Fibroblast of upper back skin (primary cell): ENCODE results near the gene RIPK4.
A peak's percentile ranks its signal among the peaks of the same experiment; 100 is the strongest.
"Not testable (repeated sequence)": the region's sequence is repeated elsewhere in the genome, so short reads cannot be mapped to it uniquely, and the experiment has no call there.

Experiments used
- DNase-seq: peaks from one replicate; pipeline ENCODE4 v3.0.0-alpha.2; 2013

Gene RIPK4

DNA sequence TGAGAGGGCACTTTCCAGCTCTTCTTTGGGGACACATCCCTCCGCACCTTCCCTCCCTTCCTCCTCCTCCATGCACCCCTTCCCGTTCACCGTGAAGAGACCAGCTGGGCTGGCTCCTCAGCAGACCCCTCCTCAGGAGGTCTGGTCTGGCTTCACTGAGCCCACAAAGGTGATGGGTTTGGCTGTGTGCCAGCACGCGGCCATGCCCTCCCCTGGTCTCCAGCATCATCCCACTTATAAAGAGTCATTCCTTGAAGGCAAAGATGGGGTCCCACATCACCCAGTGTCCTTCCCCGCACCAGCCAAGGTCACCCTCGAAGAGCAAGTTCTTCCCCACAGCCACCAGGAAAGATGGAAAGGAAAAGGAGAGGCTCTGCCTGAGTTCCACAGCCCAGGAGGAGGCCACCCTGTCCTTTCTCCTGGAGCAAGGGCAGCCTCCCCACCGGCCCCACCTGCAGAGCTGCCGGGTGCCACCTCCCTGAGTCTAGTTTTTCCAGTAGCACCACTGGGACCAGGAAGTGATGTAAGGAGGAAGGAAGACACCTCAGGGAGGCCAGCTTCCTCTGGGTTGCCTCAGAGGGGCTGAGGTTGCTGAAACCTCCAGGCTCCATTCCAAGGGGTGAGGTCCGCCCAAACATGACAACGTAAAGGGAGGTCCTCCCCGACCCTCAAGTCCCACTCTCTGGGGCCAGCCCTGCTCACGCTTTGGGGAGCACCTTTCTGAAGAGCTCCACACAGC lies 32.7 kb downstream of the RIPK4 start:
- DNase-seq, result no peak

- no peak for DNase-seq
These were observed 35.8 kb downstream of the RIPK4 start for GRCh38 chr21:41731081-41731480.

GRCh38 chr21:41730367-41730765 lies 36.5 kb downstream of the RIPK4 start:
- no peak for DNase-seq

DNA sequence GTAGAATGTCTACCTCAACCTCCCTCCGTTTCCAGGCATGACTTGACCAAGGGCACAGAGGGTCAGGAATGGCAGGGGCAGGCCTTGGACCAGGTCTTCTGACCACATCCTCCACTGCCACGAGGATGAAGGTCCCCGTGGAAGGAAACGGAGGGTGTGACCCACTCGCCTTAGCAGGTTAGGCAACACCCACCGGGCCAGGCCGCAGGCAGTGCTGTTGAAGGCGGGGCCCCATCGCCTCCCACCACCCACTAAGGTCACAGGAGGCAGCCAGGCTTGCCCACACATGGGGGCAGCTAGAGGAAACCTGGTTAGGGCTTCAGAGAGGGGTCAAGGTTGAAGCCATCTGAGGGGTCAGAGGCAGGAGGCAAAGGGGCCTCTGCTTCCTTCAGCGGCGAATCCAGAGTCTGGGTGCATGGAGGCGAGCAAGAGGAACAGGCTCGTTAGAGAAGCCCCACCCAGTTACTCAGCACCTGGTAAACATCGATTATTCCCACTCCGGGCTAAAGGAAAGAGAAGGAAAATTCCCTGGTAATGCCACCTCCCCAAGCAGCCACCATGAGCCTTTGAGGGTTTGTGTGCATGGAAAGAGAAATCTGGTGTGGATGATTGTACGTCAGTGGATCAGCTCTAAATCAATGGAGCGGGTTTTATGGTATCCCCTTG lies 37.0 kb downstream of the RIPK4 start:
- no peak for DNase-seq

- DNase-seq, result no peak
These were observed 38.8 kb downstream of the RIPK4 start for GRCh38 chr21:41727784-41728763.

DNA sequence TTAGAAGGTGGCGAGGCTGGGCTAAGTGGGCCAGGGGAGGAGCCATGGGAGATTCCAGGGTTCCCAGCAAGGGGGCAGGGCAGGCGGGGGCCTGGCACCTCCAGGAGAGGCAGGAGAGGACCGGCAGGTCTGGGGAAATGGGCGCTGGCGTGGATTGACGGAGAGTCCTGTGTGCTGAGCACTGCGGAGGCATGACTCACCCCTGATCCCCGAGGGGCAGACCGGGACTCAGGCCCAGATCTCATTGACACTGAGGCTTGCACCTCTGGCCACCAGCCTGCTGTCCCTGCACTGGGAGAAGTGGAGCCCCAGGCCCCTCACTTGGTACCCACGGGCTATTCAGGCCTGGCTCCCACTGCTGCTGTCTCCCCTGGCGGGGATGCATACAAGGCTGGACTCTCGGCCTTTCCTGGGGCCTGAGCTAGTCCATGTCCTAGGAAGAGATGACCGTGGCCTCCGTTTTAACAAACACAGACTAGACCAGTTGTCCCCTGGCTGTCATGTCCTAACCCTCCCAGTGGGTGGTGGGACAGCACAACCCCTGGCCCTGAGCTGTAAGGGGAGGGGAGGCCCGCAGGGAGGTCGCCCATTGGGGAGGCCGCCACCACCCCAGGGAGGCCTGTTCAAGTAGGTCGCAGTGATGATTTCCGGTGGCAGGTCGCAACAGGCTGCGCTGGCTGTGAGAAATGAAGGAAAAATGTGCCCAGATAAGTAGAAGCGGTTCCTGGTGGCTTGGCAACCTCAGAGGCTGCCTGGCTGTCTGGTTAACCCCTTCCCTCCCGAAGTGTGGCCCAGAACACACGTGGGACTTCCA lies 39.7 kb downstream of the RIPK4 start:
- peak; percentile 53 for DNase-seq

- DNase-seq, result no peak
These were observed 40.3 kb downstream of the RIPK4 start for GRCh38 chr21:41726630-41726969.

DNA sequence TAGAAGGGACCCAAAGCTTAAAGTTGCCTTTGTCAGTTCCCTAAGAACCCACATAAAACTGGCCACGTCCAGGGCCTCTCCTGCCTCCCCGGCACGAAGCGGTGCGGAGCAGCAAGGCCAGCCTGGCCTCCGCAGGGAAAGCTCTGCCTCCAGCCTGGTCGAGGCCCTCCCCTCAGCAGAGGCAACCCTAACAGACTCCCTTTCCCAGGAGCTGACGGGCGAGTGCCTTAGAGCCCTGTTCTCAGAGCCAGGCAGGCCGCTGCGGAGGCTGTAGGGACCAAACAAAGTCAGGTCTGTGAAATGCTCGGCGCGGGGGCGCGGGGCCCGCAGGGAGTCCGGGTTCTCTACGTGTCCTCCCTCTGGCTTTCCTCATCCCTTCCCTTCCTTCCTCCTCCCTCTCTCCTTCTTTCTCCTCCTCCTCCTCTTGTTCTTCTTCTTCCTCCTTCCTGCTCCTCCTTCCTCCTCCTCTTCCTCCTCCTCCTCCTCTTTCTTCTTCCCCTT lies 40.7 kb downstream of the RIPK4 start:
- DNase-seq, result no peak

GRCh38 chr21:41725421-41726031 lies 41.3 kb downstream of the RIPK4 start:
- no peak for DNase-seq

DNA sequence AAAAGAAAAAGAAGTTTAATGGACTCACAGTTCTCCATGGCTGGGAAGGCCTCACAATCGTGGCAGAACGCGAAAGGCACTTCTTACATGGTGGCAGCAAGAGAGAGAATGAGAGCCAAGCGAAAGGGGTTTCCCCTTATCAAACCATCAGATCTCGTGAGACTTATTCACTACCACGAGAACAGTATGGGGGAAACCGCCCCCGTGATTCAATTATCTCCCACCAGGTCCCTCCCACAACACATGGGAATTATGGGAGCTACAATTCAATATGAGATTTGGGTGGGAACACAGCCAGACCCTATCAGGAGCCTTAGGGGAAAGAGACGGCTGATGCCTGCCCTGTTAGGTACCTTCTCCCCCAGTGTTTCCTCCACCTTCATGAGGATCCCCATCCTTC lies 43.0 kb downstream of the RIPK4 start:
- DNase-seq, result not testable (repeated sequence)

- no peak for DNase-seq
These were observed 44.5 kb downstream of the RIPK4 start for GRCh38 chr21:41722052-41723018.

- DNase-seq, result no peak
These were observed 46.6 kb downstream of the RIPK4 start for GRCh38 chr21:41720250-41720649.

DNA sequence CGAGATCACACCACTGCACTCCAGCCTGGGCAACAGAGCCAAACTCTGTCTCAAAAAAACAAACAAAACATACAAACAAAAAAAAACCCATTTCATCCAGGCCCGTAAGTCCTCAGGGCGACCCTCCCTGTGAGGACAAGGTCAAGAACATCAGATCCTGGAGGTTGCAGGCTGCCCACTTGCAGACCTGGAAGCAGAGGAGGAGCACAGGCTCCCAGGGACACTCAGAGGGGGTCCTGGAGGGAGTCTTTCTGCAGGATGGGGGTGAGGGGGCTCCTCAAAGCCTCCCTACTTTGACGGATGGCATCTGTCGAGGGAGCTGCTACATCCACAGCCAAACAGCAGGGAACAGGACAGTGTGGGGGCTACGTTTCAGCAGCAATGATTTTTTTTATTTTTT lies 47.2 kb downstream of the RIPK4 start:
- no peak for DNase-seq

DNA sequence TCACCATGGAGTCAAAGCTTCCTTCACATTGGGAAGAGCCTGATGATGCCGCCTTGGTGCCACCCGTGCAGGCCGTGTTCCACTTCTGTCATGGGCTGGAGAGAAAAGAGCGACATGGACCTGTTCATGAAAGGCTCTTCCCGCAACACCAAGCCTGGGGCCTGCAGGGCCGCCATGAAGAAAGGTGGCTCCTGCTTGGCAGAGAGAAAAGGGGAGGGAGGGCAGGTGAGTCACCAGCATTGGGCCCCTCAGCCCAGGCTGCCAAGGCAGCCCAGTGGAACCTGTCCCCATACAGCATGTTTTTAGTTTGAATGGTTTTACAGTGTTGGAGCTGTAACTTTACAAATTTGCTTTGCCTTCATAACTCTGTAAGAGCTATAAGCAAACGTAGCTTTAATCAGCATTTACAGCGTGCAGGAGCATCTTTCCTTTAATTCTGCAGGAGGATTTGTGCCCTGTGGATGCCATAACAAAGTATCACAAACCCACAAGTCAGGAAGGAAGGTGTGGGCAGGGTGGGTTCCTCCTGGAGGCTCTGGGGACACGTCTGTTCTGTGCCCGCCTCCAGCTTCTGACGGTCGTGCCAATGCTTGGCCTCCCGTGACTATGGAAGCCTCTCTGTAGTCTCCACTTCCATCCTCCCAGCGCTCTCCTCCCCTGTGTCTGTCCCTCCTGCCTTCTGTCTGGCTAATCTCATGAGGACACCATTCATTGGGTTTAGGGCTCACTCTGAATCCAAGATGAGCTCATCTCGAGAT lies 49.1 kb downstream of the RIPK4 start:
- no peak for DNase-seq

DNA sequence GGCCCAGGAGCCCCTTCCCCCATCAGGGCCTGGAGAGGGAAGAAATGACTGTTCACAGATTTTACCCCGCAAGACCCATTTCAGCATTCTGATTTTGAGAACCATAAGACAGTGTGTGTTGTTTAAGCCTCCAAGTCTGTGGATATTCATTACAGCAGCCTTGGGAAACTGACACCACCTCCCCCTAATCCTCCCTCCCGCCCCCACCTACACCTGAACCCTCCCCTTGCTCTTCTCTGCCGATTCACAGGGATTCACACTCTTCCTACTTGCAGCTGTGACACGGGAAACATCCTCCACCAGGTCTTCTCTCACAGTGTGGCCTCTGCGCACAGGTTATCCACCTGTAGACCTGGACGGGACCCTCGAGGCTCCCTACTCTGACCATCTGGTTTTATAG lies 50.1 kb downstream of the RIPK4 start:
- no peak for DNase-seq

DNA sequence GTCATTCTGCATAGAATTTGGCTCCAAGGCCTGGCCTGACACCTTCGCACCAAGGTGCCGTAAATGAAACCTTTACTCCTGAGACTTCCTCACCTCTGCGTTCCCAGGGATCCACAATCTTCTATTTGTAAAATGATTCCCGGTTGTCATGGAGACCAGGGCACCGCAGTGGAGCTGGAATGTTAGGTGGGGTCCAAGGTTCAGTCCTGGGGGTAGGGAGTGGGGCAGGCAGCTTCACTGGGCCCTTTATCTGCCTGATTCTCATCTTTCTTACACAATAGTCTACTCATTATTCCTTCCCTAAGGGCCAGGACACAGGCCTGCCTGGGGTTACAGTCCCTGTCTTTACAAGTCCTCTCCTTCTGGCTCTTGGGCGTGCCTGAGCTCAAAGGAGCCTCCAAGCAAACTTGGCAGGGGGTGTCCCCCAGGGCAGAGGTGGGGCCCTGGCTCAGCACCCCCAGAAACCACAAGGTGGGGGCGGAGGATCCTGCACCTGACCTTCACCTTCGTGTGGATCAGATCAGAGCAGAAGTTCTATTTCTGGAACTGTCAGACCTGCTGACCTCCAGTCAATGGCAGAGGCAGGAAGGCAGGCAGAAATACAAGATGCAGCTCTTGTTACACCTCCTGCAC lies 51.1 kb downstream of the RIPK4 start:
- DNase-seq, result no peak

DNA sequence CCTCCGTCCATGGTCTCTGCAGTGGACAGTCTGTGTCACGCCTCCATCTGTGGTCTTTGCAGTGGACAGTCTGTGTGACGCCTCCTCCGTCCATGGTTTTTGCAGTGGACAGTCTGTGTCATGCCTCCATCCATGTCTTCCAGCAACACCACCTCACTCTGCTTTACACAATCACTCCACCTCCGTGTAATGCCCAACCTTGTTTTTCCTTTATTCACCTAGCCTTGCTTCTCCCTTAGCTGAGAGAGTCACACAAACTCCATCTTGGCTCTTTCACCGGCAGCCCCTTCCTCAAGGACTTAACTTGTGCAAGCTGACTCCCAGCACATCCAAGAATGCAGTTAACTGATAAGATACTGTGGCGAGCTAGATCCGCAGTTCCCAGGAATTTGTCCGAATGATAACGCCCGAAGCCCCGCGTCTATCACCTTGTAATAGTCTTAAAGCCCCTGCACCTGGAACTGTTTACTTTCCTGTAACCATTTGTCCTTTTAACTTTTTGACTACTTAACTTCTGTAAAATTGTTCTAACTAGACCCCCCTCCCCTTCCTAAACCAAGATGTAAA lies 52.5 kb downstream of the RIPK4 start:
- DNase-seq, result not testable (repeated sequence)

DNA sequence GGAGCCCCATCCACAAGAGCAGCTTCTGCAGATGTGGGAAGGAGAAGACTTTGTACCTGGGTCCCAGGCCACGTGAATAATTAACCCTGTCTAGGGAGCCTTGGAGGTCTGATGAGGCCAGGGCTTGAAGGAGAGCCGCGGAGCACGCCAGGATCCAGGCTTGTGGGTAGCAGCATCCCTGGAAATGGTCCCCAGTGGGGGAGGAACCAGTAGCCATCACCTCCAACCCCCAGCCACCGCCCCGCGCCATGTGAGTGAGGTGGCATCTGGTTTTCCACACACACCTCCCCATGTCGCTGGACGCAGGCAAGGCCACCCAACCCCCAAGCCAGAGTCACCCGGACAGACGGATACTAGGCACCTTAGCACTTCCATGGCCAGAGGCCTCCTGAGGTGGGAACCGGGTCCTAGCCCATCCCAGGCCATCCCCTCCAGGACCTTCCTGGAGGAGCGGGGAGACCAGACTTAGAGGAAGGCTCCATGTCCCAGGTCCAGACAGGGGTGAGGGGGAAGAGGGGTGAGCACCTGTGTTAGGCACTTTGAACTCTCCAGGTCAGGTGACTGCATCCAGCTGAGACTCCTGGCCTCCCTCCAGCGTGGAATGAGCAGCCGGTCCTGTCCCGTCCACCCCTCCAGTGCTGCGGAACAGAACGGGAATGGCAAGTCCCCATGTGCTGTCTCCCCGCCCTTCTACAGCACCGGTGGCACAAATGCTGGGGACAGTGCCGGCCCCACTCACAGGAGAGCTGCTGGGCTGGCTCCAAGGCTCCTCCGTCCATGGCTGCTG lies 53.2 kb downstream of the RIPK4 start:
- DNase-seq, result no peak
